ENCODE data around the gene CCDC187.
"Not testable (repeated sequence)": the region's sequence is repeated elsewhere in the genome, so short reads cannot be mapped to it uniquely, and the experiment has no call there.

The CCDC187 gene

DNA sequence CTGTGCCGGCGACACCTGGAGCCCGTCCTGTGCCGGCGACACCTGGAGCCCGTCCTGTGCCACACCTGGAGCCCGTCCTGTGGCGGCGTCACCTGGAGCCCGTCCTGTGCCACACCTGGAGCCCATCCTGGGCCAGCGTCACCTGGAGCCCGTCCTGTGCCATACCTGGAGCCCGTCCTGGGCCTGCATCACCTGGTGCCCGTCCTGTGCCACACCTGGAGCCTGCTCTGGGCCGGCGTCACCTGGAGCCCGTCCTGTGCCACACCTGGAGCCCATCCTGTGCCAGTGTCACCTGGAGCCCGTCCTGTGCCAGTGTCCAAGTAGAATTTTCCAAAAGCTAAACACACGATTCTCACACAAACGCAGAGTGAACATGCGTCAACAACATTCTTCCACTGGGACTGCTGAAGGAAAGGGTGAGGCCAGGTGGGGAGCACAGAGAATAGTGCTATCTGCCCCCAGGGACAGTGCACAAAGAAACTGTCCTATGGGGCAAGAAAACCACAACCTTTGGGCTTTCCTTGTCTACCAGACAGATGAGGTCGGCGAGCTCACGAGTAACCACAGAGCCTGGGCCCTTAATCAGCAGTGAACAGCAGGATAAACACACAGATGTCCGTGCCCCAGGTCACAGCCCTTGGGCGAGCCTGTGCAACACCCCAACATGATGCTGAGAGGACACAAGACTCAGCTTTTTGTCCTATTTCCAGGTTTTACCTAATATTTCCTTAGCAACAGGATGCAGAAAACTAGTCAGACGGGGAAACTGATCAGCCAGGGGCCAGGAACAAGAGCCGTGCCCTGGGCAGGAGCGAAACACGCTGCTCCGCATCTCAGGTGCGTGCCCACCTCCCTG, 66.2 kb downstream of the CCDC187 start:
- DNase-seq = no peak

DNA sequence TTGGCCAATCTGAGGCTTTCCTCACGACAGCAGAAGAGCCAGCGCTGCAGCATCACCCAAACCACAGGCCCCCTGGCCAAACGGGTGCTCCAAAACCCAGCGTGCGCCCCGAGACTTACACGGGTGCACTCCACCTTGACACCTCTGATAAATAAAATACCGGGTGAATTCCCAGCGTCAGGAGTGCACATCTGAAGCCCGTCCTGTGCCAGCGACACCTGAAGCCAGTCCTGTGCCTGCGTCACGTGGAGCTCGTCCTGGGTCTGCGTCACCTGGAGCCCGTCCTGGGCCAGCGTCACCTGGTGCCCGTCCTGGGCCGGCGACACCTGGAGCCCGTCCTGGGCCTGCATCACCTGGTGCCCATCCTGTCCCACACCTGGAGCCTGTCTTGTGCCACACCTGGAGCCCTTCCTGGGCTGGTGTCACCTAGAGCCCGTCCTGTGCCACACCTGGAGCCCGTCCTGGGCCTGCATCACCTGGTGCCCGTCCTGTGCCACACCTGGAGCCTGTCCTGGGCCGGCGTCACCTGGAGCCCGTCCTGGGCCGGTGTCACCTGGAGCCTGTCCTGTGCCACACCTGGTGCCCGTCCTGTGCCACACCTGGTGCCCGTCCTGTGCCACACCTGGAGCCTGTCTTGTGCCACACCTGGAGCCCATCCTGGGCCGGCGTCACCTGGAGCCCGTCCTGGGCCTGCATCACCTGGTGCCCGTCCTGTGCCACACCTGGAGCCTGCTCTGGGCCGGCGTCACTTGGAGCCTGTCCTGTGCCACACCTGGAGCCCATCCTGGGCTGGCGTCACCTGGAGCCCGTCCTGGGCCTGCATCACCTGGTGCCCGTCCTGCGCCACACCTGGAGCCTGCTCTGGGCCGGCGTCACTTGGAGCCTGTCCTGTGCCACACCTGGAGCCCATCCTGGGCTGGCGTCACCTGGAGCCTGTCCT, 67.2 kb downstream of the CCDC187 start:
- not testable (repeated sequence) for DNase-seq

DNA sequence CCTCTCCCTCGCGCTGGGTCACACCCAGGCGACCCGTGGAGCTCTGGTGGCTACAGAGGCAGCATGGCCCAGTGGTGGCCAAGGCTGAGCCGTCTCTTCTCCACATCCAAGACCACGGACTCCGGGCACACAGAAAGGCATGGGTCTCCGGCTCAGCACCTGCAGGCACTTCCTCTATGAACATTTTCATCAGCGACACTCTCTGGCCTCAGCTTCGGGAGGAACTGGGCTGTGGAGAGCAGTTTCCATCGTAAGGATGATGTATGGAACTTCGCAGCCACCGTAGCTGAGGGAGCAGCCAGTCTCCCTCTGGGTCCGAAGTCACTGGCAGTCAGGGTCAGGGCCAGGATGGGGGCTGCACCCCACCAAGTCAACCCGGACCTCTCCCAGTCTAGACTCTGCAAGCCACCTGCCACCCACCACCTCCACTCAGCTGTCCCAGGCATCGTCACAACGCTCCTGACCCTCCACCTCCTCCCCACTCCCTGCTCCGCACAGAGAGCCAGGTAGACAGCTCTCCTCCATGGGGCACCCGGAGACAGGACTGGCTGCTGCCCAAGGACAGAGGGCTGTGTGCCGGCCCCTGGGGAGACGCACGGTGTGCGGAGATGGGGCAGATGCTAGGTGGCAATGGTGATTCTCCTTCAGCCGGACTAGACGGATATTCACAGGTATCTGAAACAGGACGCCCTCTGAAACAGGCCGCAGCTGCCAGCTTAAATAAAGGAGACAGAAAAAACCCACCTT, 68.0 kb downstream of the CCDC187 start:
- DNase-seq = no peak

DNA sequence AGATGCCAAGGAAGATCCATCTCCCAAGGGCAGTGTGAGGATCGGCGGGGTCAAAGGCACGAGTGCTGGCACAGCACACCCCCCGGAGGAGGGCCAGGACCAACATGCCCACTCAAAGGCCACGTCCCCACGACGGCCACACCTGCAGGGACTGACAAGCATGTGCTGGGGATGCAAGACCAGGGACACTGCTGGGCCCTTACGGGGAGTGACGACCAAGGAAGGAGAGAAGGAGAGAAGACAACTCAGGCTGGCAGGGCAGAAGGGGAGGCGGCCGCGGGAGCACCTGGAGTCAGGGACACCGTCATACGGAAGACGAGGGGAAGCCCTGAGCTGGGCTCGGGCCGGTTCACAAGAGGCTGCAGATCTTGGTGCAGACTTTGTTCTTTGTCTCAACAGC, 68.7 kb downstream of the CCDC187 start:
- DNase-seq = no peak

DNA sequence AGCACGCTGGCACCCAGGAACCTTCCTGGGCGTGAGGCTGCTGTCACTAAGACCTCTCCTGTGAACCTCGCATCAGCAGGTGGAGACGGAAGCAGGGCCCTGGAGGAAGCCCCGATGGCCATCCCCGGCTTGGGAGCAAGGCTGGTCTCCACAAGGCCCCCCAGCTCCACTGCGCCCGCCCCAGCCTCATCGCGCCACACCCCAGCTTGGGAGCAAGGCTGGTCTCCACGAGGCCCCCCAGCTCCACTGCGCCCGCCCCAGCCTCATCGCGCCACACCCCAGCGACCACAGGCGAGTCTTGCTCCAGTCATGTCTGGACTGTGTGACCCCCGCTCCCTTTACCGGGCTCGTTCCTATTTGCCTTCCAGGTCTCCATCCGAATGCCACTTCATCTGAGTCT, 69.3 kb downstream of the CCDC187 start:
- DNase-seq = no peak

DNA sequence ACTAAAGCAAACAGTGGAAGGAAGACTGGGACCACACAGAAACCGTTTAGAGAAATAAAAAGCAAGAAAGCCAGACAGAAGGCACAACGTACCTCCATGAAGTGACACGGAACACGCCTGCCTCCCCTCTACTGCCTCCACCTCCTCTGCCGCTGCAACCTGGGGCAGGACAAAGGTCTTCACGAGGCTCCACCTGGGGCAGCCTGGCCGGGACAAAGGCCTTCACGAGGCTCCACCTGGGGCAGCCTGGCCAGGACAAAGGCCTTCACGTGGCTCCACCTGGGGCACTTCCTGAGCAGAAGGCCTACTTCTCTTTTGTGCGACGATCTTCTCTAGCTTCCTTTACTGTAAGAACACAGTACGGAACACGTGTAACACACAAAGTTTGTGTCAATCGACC, 70.0 kb downstream of the CCDC187 start:
- no peak for DNase-seq

DNA sequence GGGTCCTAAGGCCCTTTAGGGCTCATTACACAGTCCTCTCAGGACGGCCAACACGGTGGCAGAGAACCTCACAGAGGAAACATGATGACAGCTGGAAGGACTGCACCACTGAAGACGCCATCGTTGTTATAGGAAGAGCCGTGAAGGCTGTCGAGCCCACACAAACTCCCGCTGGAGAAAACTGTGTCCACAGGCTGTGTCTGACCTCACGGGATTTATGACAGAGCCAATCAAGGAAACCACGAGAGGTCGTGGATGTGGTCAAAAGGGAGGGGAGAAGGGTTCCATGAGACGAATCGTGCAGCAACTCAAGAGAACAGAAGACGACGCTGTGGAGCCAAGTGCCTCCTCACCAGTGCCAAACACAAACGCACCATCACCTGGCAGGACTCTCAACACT, 70.5 kb downstream of the CCDC187 start:
- DNase-seq = no peak

DNA sequence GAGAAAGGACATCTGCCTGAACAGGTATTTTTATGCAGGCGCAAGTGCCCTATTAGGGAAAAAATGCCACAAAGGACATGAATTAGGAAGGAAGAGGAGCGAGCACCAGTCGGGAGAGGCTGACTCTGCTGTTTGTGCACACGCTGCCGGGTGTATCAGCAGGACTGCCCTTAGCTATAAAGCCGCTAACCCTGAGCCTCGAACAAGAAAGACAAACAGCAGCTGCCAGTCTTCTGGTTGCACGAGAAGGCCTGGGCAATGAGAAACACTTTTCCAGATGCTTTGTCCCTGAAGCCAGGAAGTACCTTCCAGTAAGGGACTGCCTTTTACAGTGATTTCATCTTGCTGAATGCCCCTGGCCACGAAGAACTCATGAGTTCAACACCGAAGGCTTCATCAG, 70.9 kb downstream of the CCDC187 start:
- DNase-seq = no peak

DNA sequence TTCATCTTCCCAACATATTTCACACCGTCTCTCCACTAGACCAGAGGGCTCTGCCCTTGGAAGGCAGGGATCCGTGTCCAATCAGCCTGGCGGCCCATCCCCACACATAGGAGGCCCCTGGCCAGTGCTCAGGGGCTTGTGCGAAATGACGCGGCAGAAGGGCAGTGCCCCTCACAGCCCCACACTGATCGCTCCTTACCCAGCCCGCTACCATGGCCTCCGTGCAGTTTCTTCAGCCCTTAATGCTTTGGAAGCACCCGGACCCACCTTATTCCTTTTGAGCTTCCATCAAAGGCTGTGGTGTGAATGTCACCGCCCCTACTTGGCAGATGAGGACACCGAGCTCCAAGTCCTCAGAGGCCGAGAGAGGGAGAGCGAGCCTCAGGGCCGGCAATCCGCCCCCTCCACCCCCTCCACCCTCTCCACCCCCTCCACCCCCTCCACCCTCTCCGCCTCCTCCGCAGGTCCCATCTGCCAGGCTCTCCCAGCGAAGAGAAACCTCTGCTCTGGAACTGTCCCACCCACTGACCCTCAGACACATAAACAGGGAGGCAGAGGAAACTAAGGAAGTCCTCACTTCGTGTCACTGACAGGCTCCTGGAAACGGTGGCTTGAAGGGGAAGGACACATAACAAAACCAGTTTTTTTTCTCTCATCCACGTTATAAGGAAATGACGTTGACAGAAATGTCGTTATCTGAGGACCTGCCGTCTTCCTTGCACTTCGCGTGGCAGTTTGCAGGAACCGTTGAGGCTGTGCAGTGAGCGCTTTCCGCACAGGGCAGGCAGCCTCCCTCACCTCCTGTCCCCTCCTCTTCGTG, 72.2 kb downstream of the CCDC187 start:
- no peak for DNase-seq

DNA sequence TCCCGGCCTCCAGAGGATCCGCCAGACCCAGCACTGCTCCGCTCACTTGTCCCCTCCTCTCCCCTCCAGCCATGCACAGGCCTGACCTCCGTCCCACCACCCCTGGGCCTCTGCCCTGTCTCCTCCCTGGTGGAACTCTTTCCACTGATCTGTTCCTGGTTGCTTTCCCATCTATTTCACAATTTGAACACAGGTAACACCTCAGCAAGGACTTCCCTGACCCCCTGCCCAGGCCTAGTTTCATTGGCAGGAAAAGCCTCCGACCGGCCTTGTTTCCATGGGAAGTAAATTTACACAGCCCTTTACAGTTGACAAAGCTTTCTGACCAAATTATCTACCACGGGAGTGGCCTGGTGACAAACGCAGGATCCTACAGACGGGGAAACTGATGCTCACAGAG, 73.1 kb downstream of the CCDC187 start:
- DNase-seq = no peak

DNA sequence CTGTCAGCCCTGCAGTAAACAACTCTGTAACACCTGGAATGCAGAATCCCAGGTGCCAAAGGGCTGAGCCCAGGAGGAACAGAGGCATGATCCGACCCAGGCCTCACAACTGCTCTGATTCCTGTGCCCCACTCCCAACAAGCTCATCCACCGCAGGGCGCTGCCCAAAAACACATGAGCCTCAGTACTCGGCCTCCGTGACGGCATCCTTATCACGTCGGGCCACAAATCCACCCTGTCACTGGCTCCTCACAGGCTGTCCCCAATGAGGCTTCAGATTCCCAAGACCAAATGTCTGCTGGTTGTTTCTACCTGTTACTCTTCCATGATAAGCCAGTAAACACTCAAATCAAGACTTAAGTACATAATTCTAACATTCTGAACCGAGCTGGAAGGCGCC, 73.5 kb downstream of the CCDC187 start:
- DNase-seq = no peak

DNA sequence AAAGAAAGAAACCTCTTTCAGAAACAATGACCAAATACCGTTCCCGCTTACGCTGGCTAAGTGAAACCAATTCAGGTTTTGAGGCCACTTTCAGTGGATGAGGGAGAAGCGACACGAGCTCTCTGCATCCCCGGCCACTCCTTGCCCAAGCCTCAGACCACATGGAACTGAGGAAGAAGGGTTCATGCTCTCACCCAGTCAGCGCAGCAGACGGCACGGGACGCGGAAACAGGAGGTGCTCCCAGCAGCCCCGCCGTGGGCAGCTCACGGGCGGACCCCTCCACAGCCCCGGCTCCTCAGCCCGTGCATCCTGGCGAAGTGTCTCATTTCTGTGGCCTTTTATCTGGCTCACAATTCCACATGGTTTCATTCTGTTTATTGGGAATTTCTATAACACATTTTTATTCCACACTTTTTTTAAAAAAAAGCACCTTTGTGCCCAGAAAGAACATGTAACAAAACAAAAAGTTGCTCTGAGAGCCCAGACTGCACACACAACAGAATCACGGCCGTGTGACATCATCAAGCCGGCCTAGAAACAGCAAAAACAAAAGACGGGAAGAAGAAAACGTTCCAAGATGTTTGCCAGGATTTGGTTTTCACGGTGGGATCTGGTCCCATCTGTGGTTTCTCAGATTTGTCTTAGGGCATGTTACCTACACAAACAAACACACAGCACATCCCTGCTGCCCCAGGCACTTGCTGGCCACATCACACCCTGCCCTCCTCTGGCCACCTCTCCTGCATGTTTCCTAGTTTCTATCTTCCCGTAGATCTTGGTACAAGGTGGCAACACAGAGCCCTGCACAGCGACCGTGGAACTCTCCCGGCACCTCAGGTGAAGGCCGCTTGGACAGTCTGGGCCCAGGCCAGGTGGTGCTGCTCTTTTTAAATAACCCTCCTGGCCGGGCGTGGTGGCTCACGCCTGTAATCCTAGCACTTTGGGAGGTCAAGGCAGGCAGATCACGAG, 74.5 kb downstream of the CCDC187 start:
- no peak for DNase-seq

DNA sequence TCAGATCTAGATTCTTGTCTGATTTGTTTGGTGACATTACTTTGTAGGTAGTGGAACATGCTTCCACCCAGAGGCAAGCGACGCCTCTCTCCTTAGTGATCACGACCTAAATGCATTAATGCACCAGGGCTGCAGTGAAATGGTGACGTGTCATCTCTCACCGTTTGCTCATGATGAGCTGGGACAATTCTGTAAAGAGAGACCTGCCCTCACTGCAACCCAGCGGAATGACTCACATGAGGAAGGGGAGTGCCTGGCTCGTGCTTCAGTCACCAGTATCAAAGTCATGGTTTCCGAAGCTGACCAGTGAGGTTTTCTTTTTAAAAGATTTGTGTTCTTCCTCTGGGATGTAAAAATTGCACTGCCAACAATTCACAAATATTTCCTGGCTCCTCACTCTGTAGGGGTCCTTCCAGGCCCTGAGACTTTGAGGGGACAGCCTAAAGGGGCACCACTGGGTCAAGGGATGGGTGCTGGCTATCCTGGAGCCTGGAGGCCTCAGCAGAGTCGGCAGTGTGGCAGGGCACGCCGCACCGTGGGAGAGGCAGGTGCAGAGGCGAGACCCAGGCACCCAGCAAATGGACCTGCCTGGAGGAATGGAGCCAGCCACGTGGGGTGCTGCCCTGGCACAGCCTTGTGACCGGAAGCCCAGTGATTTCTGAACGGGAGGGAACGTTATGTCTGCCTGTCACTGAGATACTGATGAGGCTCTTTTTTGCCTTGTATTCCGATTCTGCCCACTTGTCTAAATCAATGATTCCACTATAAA, 75.6 kb downstream of the CCDC187 start:
- no peak for DNase-seq

DNA sequence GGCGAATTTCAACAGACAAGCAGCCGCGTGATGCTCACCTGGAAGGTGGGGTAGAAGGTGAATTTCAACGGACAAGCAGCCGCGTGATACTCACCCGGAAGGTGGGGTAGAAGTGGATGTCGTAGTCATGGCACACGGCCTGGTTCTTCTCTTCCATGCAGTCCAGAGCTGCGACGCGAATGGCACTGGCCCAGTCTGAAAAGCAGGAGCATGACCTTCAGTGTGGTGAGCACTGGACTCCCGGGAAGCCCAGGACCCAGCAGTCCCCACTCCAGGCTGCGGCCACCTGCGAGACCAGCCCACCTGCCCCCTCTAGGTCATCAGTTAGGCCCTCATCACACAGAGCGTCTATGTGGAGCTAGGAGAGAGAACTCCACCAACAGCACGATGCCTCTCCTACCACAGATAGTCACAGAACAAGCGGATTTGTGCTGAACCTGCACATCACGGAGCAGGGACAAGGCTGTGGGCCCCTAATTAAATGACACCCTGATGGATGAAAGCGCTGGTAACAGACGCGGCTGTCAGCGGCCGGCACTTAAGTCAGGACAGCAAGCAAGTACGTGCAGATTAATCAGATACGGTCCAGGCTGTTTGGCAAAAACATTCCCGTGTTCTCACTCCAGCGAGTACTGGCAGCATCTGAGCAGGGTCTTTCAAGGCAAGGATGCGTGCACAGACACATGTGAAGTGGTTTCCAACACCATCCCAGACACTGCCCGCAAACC, 77.0 kb downstream of the CCDC187 start:
- DNase-seq = no peak

DNA sequence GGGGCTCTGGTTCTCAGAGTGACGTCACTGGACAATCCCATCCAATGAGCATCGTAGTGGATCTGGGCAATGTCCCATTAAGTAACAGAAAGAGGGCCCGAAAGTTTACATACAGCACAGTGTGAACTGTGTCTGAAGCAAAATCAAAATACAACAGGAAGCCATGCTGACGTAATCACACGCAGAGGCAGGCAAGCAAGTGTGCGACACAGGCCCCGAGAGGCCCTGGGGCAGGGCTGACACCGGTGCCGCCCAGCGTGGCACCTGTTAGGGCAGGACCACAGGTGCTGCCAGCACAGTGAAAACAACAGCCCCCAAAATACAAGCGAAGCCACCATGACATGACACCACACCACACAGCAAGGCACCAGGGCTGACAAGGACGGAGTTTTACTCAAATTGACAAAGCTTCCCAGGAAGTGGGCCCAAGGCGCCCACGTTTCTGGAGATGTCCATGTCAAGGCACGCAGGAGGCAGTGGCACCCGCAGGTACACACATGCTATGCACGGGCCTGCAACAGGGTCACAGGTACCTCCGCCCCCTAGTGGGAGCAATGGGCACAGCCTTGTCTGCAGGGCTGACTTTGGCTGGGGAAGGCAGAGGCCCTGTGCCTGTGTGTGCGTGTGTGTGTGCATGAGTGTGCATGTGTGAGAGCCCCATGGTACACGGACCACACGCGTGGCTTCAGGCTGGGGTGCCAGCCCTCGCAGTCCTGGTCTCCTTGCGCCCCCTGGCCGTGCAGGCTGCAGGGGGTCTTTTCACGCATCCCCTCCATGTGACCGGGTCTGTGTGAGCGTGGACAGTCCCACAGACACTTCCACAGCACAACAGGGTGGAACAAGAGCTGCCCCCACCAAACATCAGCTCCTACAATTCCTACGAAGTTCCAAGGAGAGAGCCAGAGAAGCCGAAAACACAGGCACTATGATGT, 77.9 kb downstream of the CCDC187 start:
- DNase-seq = peak; percentile 71

DNA sequence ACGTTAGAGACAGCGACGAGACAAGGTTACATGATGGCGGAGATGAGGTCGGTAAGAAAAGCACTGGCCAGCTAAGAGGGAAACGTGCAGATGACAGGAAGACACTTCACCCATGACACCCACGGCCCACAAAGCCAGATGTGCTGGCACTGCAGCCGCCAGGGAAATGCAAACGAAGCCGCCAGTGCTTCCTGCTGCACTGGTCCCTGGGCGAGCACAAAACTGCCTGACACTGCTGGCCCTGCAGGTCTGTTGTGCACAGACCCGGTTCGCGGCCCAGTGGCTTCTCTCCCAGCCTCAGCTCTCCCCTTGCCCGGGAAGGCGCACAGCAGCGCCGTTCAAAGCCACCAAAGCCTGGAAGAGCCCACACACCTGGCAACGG, 78.5 kb downstream of the CCDC187 start:
- no peak for DNase-seq

DNA sequence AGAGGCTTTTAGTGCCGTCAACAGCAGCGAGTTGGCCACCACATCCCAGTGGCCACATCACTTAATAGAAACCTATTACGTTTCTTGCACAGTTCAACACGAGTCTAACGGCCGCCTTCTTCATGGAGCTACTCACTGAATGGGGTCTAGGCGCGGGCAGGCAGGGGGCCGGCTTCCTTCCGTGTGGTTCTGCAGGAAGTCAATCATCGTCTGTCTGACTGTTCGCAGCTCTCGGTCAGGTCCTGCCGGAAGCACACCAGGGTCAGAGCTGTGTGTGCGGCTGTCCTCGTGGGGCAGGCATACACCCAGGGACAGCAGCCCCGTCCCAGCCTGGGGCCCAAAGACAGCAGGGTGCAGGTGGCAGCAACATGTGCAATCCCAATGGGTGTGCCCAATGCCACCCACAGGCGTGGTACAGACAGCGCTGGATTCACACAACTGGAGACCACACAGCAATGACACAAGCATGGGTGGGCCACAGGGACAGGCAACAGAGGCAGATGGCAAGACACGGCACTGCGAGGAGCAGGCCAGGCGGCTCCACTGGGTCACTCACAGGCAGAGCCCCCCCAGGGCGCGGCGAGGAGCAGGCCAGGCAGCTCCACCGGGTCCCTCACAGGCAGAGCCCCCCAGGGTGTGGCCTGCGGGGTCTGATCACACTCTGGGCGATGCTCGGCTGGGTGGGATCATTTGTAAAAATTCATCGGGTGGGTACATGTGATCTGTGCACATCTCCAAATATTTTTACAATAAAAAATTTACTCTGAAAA, 79.8 kb downstream of the CCDC187 start:
- no peak for DNase-seq

DNA sequence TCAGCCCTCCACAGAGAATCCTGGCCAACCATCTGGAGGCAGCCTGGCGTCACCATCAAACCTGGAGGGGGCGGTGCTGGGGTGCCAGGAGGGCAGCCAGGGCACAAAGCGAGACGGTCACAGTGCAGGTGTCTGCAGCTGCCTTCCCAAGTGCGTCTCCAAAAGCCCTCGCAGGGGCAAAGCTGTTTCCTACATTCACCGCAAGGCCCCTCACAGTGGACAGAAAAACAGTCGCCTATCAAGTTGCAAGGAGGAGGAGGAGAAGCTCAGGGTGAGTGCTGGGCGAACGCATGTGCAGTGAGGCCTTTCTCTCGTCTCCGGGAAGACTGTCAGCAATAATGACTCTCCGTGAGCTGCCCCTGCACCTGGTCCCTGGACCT, 81.0 kb downstream of the CCDC187 start:
- no peak for DNase-seq
